ENCODE results near the gene BIN2. TPM values are rescaled to one million over a fixed set of nuclear protein-coding genes. Genes with fewer than 3 reads are reported as not detected.

BIN2 gene
- total RNA-seq, 3 donors from 2014 or later (not counting 1 experiment from before 2014, with no cell fraction given), result 443 to 495 (median 478) TPM

DNA sequence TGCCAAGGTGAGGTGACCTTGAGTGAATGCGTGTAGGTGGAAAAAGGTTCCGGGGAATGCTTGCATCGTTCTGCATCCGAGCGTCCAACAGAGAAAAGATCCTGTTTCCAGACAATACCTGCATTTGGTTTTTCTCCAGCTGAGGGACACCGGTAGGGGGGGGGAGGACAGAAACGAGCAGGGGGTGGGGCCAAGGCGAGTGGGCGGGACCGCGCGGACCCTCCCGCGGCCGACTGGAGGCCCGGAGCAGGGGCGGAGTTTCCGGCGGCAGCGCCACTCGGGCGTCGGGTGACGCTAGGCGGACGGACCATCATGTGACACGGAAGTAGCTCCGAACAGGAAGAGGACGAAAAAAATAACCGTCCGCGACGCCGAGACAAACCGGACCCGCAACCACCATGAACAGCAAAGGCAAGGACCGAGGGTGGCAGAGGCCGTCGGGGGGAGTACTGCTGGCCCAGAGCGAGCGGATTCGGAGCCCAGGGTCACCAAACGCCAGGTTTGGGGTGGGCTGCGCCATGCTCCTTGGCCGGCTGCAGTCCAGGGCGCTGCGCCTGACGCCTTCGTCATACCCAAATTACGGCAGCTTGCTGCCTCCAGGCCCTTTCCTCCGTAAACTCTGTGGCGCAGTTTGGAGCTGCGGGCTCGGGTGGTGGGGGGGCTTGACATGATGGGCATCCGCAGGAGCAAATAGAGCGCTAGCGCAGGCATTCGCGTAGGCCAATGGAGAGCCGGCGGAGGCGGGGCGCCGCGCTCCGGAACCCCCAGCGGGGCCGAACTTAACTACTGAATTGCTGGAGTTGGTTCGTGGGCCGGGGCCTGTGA is 85.3 kb downstream of the BIN2 start, which contains the start of gene DAZAP2:
Gene DAZAP2, plus strand, starts transcription at position 317 of the 825 bp plus-strand sequence. Its CDS starts 82 bp downstream, at position 399.
- WGBS (ENCODE audit: insufficient coverage), result under 1% methylated on average over 70 of the region's 70 CpGs
- Mint-ChIP-seq H3K27me3 (ENCODE audit: low read depth in 2 of 2) (no peaks in the 10 kb centered on the region), H3K27ac (peak within 1 kb of the TSS; percentile 98 to 99), H3K4me1 (peaks cover 41 to 46% of the 10 kb centered on the region in 2 donors), H3K36me3 (peaks cover 9% of the 10 kb centered on the region), H3K9me3 (no peaks in the 10 kb centered on the region), H3K4me3 (peak within 1 kb of the TSS; percentile 97)
- Histone ChIP-seq H3K36me3 (ENCODE audit: control insufficient read depth, insufficient read depth, low read length) (peaks cover 30% of the 10 kb centered on the region), H3K4me3 (ENCODE audit: low read length) (peak within 1 kb of the TSS; percentile 100), H3K27me3 (ENCODE audit: control insufficient read depth, insufficient read depth, low read length) (no peaks in the 10 kb centered on the region), H3K27ac (ENCODE audit: low read length) (peak within 1 kb of the TSS; percentile 100), H3K4me1 (ENCODE audit: control insufficient read depth, insufficient read depth, low read length) (peaks cover 24% of the 10 kb centered on the region), H3K9me3 (ENCODE audit: control insufficient read depth, insufficient read depth, low read length) (no peaks in the 10 kb centered on the region)
- DNase-seq (peak; percentile 91 to 98), ATAC-seq (peak; percentile 88 to 96 (median 90))
- TF ChIP-seq, protein P1, sequence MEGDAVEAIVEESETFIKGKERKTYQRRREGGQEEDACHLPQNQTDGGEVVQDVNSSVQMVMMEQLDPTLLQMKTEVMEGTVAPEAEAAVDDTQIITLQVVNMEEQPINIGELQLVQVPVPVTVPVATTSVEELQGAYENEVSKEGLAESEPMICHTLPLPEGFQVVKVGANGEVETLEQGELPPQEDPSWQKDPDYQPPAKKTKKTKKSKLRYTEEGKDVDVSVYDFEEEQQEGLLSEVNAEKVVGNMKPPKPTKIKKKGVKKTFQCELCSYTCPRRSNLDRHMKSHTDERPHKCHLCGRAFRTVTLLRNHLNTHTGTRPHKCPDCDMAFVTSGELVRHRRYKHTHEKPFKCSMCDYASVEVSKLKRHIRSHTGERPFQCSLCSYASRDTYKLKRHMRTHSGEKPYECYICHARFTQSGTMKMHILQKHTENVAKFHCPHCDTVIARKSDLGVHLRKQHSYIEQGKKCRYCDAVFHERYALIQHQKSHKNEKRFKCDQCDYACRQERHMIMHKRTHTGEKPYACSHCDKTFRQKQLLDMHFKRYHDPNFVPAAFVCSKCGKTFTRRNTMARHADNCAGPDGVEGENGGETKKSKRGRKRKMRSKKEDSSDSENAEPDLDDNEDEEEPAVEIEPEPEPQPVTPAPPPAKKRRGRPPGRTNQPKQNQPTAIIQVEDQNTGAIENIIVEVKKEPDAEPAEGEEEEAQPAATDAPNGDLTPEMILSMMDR (IDR thresholded peaks at IDR 0.05), result no peak
- intact Hi-C loops (cut with micrococcal nuclease), result loop anchor here (1.0 kb wide), 2 partner anchors 65 to 155 kb away; partner anchors contain the start of genes CSRNP2 and TFCP2

GRCh38 chr12:51238037-51238509 is 85.9 kb downstream of the BIN2 start:
- ATAC-seq (no peak), DNase-seq (no peak)
- Mint-ChIP-seq H3K9me3 (no peaks in the 10 kb centered on the region), H3K4me3 (peak overlapping the region; percentile 97), H3K4me1 (peaks cover 39 to 44% of the 10 kb centered on the region in 2 donors), H3K36me3 (peaks cover 9% of the 10 kb centered on the region), H3K27ac (peak overlapping the region; percentile 98 to 99), H3K27me3 (ENCODE audit: low read depth in 2 of 2) (no peaks in the 10 kb centered on the region)
- H3K4me1 ChIP-seq (ENCODE audit: control insufficient read depth, insufficient read depth, low read length), result peaks cover 24% of the 10 kb centered on the region
- TF ChIP-seq, protein P1 (IDR thresholded peaks at IDR 0.05), result no peak
- peak overlapping the region; percentile 100 for H3K4me3 ChIP-seq (ENCODE audit: low read length)
- H3K9me3 ChIP-seq (ENCODE audit: control insufficient read depth, insufficient read depth, low read length), result no peaks in the 10 kb centered on the region
- peak overlapping the region; percentile 45 for H3K27ac ChIP-seq (ENCODE audit: low read length)
- no peaks in the 10 kb centered on the region for H3K27me3 ChIP-seq (ENCODE audit: control insufficient read depth, insufficient read depth, low read length)
- intact Hi-C loops (cut with micrococcal nuclease), result loop anchor here (1.0 kb wide), 1 partner anchor 65 kb away; the partner anchor contains the start of gene TFCP2
- peaks cover 28% of the 10 kb centered on the region for H3K36me3 ChIP-seq (ENCODE audit: control insufficient read depth, insufficient read depth, low read length)
- WGBS (ENCODE audit: insufficient coverage), result 12% methylated on average over 10 of the region's 10 CpGs

GRCh38 chr12:51234530-51234929 is 89.4 kb downstream of the BIN2 start:
- Histone ChIP-seq H3K9me3 (ENCODE audit: control insufficient read depth, insufficient read depth, low read length) (no peaks in the 10 kb centered on the region), H3K4me1 (ENCODE audit: control insufficient read depth, insufficient read depth, low read length) (peaks cover 8% of the 10 kb centered on the region), H3K36me3 (ENCODE audit: control insufficient read depth, insufficient read depth, low read length) (no peaks in the 10 kb centered on the region), H3K4me3 (ENCODE audit: low read length) (no peak overlapping the region), H3K27me3 (ENCODE audit: control insufficient read depth, insufficient read depth, low read length) (no peaks in the 10 kb centered on the region), H3K27ac (ENCODE audit: low read length) (no peak overlapping the region)
- DNase-seq, result no peak
- Mint-ChIP-seq H3K4me3 (no peak overlapping the region), H3K27me3 (ENCODE audit: low read depth in 2 of 2) (no peaks in the 10 kb centered on the region), H3K9me3 (no peaks in the 10 kb centered on the region), H3K4me1 (peaks cover 14 to 17% of the 10 kb centered on the region in 2 donors), H3K36me3 (no peaks in the 10 kb centered on the region), H3K27ac (no peak overlapping the region)
- WGBS (ENCODE audit: insufficient coverage), result 66% methylated on average over 3 of the region's 5 CpGs
- intact Hi-C loops (cut with micrococcal nuclease), result no loop called here
- no peak for ATAC-seq
- TF ChIP-seq, protein P1 (IDR thresholded peaks at IDR 0.05), result no peak

All from natural killer cell (primary cell).